Spleen (tissue), 11 donors: ENCODE results near the gene MGA. TPM values are rescaled to one million over a fixed set of nuclear protein-coding genes. Genes with fewer than 3 reads are reported as not detected.
A peak's percentile ranks its signal among the peaks of the same experiment; 100 is the strongest.

Experiments
- DNase-seq: peaks from one replicate; pipeline ENCODE4 v3.0.0-alpha.2; 2020
- H3K27ac ChIP-seq, 8 donors: fragments of 200-600 bp; sonication (generic) in 7 of 8; 1 replicate in 4 of 8; 2 replicates in 4 of 8; pipeline versions ENCODE4 v1.5.0 to v1.8.0; 2016 to 2021; ENCODE audit warnings: inconsistent platforms in 4 of 8, mild to moderate bottlenecking in 4 of 8, moderate library complexity in 1 of 8
- H3K27me3 ChIP-seq, 7 donors: fragments of 200-600 bp; sonication (generic) in 6 of 7; replicated peaks in 1 of 7; 1 replicate in 4 of 7; 2 replicates in 3 of 7; pipeline versions ENCODE4 v1.5.0 to v1.8.0; 2016 to 2021; ENCODE audit warnings: inconsistent platforms in 3 of 7, mild to moderate bottlenecking in 1 of 7
- H3K36me3 ChIP-seq, 6 donors: fragments of 200-600 bp; sonication (generic) in 5 of 6; 1 replicate in 4 of 6; 2 replicates in 2 of 6; pipeline versions ENCODE4 v1.5.0 to v1.8.0; 2016 to 2021; ENCODE audit warnings: inconsistent platforms in 2 of 6
- H3K4me1 ChIP-seq, 6 donors: fragments of 200-600 bp; sonication (generic) in 5 of 6; 1 replicate in 3 of 6; 2 replicates in 3 of 6; pipeline versions ENCODE4 v1.5.0 to v1.8.0; 2016 to 2021; ENCODE audit warnings: inconsistent platforms in 3 of 6
- H3K4me3 ChIP-seq, 8 donors: fragments of 200-600 bp; sonication (generic) in 7 of 8; 1 replicate in 4 of 8; 2 replicates in 4 of 8; pipeline versions ENCODE4 v1.5.0 to v1.8.0; 2016 to 2021; ENCODE audit warnings: inconsistent platforms in 4 of 8, mild to moderate bottlenecking in 4 of 8, moderate library complexity in 2 of 8
- H3K9me3 ChIP-seq, 8 donors: fragments of 200-600 bp; sonication (generic) in 7 of 8; 1 replicate in 4 of 8; 2 replicates in 4 of 8; pipeline versions ENCODE4 v1.5.0 to v1.8.0; 2016 to 2021; ENCODE audit warnings: inconsistent platforms in 4 of 8
- POLR2A ChIP-seq, 3 donors: fragments of 450-650 bp; IDR thresholded peaks; one replicate each; pipeline ENCODE4 v1.5.1; 2017; ENCODE audit warnings: antibody characterized with exemption in 3 of 3, mild to moderate bottlenecking in 1 of 3
- POLR2AphosphoS5 ChIP-seq, 3 donors: sonication (generic); formaldehyde crosslinking; IDR thresholded peaks; one replicate each; pipeline ENCODE4 v1.5.1; 2017; ENCODE audit warnings: antibody characterized with exemption in 3 of 3
- WGBS, 5 donors: extraction: QIAGEN DNeasy Blood & Tissue Kit in 3 of 5; methylation state at CpG; one replicate each; pipeline versions ENCODE4 v1.1.5 to v1.1.7; 2013 to 2018; 5-methylcytosine and 5-hydroxymethylcytosine counted together
- intact Hi-C: fragments of 100-400 bp; cut with DNase I; formaldehyde crosslinking; loops from one replicate; pipeline ENCODE4 v1.15.0; 2023; ENCODE audit warnings: low total_unique reads
- polyA plus RNA-seq, 3 donors: library from polyadenylated mRNA; stranded (reverse); fragments of 200-250 nt; gene quantifications; one replicate each; pipeline ENCODE4 v1.2.1, GENCODE V29; 2013
- total RNA-seq, 7 donors: library from RNA; depleted of rRNA in 3 of 7; stranded (reverse); fragments of >200 nt in 3 of 7; fragmentation: NEBNext Ultra II Directional in 4 of 7; extraction: Animal tissue kit (Norgen Biotek cat#: 25700) in 4 of 7; gene quantifications; one replicate each; pipeline versions ENCODE4 v1.1.0 to v1.2.1, GENCODE V29; 2016 to 2021
- TF ChIP-seq, protein P1 (sequence below), 11 experiments: fragments of 200-600 bp in 7 of 11; fragments of 450-650 bp in 4 of 11; sonication (generic) in 4 of 11; IDR thresholded peaks in 8 of 11; conservative IDR thresholded peaks in 3 of 11; 1 replicate in 7 of 11; 2 replicates in 4 of 11; pipeline versions ENCODE4 v1.4.0 to v1.8.0; 2016 to 2021; ENCODE audit warnings: antibody characterized with exemption in 11 of 11, inconsistent platforms in 4 of 11, mild to moderate bottlenecking in 1 of 11
- donor health status: healthy with polysubstance abuse.
- donor health status: DM: no; HTN: no; CAD: no; lungs with moderate emphysema.
- donor health status: DM: no; HTN: no; CAD: no.
- donor health status: Bipolar disorder and iron deficiency.
- donor health status: healthy.
- donor health status: DM: no; HTN: no; CAD: no.
- donor health status: DM: yes; HTN: yes; CAD: no.

MGA gene
- total and polyA plus RNA-seq, 10 donors, result 2.7 to 67.7 (median 51.7) TPM

GRCh38 chr15:41695750-41696436, 35.7 kb downstream of the MGA start:
- Histone ChIP-seq H3K36me3 (peaks cover 0 to 39% (median 18%) of the 10 kb centered on the region in 6 donors), H3K9me3 (no peaks in the 10 kb centered on the region), H3K27ac (peak overlapping the region; percentile 0 to 76 (median 62)), H3K4me1 (peaks cover 7 to 70% (median 37%) of the 10 kb centered on the region in 6 donors), H3K27me3 (no peaks in the 10 kb centered on the region), H3K4me3 (peak overlapping the region in 1 of 8 donors; percentile 15)
- DNase-seq, result no peak
- TF ChIP-seq POLR2AphosphoS5 (IDR thresholded peaks at IDR 0.05) (no peak), POLR2A (IDR thresholded peaks at IDR 0.05) (no peak)
- TF ChIP-seq, protein P1, sequence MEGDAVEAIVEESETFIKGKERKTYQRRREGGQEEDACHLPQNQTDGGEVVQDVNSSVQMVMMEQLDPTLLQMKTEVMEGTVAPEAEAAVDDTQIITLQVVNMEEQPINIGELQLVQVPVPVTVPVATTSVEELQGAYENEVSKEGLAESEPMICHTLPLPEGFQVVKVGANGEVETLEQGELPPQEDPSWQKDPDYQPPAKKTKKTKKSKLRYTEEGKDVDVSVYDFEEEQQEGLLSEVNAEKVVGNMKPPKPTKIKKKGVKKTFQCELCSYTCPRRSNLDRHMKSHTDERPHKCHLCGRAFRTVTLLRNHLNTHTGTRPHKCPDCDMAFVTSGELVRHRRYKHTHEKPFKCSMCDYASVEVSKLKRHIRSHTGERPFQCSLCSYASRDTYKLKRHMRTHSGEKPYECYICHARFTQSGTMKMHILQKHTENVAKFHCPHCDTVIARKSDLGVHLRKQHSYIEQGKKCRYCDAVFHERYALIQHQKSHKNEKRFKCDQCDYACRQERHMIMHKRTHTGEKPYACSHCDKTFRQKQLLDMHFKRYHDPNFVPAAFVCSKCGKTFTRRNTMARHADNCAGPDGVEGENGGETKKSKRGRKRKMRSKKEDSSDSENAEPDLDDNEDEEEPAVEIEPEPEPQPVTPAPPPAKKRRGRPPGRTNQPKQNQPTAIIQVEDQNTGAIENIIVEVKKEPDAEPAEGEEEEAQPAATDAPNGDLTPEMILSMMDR (IDR thresholded peaks at IDR 0.05 in 8 of 11, conservative IDR thresholded peaks at IDR 0.05 in 3 of 11), result peak in 10 of 11 experiments; percentile 4 to 47 (median 32)
- intact Hi-C loops, result no loop called here
- 15 to 22% (median 17%) methylated on average over 8 of the region's 8 CpGs for WGBS, 5 donors

- intact Hi-C loops, result no loop called here
- H3K4me3 ChIP-seq, result no peak overlapping the region
- DNase-seq, result no peak
- WGBS, 5 donors, result 93 to 97% (median 94%) methylated on average over 2 of the region's 2 CpGs
- H3K27me3 ChIP-seq, result no peaks in the 10 kb centered on the region
- no peak overlapping the region for H3K27ac ChIP-seq
- H3K9me3 ChIP-seq, result no peaks in the 10 kb centered on the region
- H3K36me3 ChIP-seq, result peaks cover 0 to 68% (median 27%) of the 10 kb centered on the region in 6 donors
- peaks cover 4 to 43% (median 19%) of the 10 kb centered on the region in 6 donors for H3K4me1 ChIP-seq
- TF ChIP-seq, protein P1 (IDR thresholded peaks at IDR 0.05 in 8 of 11, conservative IDR thresholded peaks at IDR 0.05 in 3 of 11), result no peak
- TF ChIP-seq POLR2A (IDR thresholded peaks at IDR 0.05), result no peak
- TF ChIP-seq POLR2AphosphoS5 (IDR thresholded peaks at IDR 0.05), result no peak
Observed at GRCh38 chr15:41698779-41699178, 38.6 kb downstream of the MGA start.

DNA sequence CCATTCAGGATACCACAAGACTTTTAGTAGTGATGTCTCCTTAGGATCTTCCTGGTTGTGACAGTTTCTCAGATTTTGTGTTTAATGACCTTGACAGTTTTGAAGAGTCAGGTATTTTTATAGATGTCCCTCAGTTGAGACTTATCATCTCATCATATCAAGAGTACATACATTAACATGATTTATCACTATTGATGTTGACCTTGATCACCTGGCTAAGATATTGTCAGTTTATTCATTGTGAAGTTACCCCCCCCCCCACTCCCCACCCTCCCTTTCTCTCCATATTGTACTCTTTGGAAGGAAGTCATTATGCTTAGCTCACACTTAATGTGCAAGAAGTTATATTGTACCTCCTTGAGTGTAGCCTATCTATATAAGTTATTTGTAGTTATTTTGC, 42.9 kb downstream of the MGA start:
- intact Hi-C loops, result no loop called here
- Histone ChIP-seq H3K4me1 (peaks cover 0 to 9% (median 0%) of the 10 kb centered on the region in 6 donors), H3K27me3 (no peaks in the 10 kb centered on the region), H3K36me3 (peaks cover 0 to 91% (median 36%) of the 10 kb centered on the region in 6 donors), H3K4me3 (no peak overlapping the region), H3K9me3 (no peaks in the 10 kb centered on the region), H3K27ac (no peak overlapping the region)
- DNase-seq, result no peak
- TF ChIP-seq, protein P1 (IDR thresholded peaks at IDR 0.05 in 8 of 11, conservative IDR thresholded peaks at IDR 0.05 in 3 of 11), result no peak
- TF ChIP-seq POLR2AphosphoS5 (IDR thresholded peaks at IDR 0.05), result no peak
- TF ChIP-seq POLR2A (IDR thresholded peaks at IDR 0.05), result no peak

DNA sequence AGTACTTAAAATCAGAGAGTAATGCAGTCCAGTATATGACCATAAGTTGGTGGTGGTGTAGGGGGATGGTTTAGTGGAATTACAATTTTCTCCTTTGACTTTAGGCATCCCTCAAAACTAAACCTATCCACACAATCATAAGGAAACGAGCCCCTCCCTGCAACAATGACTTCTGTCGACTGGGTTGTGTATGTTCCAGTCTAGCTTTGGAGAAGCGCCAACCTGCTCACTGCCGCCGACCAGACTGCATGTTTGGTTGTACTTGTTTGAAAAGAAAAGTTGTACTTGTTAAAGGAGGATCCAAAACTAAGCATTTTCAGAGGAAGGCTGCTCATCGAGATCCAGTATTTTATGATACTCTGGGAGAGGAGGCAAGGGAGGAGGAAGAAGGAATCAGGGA, 52.8 kb downstream of the MGA start:
- no peak overlapping the region for H3K4me3 ChIP-seq
- peaks cover 0 to 77% (median 61%) of the 10 kb centered on the region in 6 donors for H3K36me3 ChIP-seq
- H3K27ac ChIP-seq, result no peak overlapping the region
- no peak for TF ChIP-seq POLR2AphosphoS5 (IDR thresholded peaks at IDR 0.05)
- TF ChIP-seq, protein P1 (IDR thresholded peaks at IDR 0.05 in 8 of 11, conservative IDR thresholded peaks at IDR 0.05 in 3 of 11), result no peak
- TF ChIP-seq POLR2A (IDR thresholded peaks at IDR 0.05), result no peak
- 76 to 91% (median 85%) methylated on average over 6 of the region's 6 CpGs for WGBS, 5 donors
- H3K27me3 ChIP-seq, result no peaks in the 10 kb centered on the region
- intact Hi-C loops, result no loop called here
- no peak for DNase-seq
- H3K4me1 ChIP-seq, result no peaks in the 10 kb centered on the region
- H3K9me3 ChIP-seq, result no peaks in the 10 kb centered on the region
